Right forelimb (tissue), 1 donor: Measurements from ENCODE around the gene MNX1.
A peak's percentile ranks its signal among the peaks of the same experiment; 100 is the strongest.

Experiments
- DNase-seq: peaks from one replicate; pipeline ENCODE4 v3.0.0-alpha.2; 2018

Gene MNX1

DNA sequence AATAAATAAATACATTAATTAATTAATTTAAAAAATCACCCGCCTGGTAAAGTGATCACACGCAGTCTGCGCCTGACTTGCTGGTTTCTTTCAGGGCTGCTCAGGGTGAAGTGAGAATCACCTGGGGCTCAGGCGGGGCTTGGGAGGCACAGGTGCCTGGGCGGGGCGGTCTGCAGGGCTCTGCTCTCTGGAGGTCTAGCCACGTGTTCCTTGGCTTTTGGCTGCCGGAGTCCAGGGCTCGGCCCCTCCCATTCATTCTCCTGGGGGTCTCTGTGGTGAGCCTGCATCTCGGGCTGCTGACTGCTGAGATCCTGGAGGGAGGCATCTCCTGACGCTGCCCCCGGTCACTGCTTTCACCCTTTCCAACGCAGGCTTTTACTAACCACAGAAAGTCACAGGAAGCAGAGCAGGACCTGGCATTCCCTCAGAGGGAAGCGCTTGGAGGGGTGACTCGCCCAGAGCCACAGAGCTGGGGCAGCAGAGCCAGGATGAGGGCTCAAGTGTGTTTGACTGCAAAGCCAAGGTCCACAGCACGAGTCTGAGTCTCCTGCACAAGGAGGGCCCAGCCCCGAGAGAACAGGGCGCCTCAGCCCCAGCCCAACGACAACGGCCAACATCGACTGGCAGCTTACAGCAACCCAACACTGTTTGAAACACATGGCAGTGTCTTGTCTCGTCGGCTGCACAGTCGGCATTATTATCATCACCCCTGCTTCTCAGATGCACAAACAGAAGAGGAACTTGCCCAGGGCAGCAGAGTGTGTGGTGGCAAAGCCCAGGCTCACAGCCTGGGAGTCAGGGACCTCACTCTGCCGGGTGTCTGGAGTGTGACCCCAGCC lies 22.4 kb upstream of the MNX1 start:
- DNase-seq, result no peak

DNA sequence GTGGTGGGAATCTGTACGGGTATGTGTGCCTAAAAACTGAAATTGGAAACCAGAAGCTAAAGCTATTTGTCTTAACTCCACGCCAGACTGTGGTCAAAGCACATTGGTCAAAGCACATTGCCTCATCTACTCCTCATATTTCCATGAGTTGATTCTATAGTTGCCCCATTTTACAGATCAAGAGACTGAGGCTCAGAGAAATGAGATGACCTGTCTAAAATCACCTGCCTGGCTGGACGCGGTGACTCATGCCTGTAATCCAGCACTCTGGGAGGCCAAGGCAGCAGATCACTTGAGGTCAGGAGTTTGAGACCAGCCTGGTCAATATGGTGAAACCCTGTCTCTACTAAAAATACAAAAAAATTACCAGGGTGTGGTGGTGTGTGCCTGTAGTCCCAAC lies 21.7 kb upstream of the MNX1 start:
- DNase-seq, result no peak

- peak; percentile 5 for DNase-seq
Measured at GRCh38 chr7:157028199-157028903, 17.9 kb upstream of the MNX1 start.

GRCh38 chr7:157027568-157028198 lies 17.2 kb upstream of the MNX1 start:
- no peak for DNase-seq

DNA sequence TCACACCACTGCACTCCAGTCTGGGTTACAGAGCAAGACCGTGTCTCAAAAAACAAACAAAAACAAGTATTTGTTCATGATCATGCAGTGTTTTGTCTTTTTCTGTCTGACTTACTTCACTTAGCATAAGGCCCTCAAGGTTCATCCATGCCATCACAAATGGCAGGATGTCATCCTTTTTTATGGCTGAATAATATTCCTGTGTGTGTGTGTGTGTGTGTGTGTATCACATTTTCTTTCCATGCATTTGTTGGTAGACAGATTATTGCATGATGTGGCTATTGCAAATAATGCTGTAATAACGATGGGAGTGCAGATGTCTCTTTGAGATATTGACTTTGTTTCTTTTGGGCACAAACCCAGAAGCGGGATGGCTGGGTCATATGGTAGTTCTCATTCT lies 14.3 kb upstream of the MNX1 start:
- no peak for DNase-seq

DNA sequence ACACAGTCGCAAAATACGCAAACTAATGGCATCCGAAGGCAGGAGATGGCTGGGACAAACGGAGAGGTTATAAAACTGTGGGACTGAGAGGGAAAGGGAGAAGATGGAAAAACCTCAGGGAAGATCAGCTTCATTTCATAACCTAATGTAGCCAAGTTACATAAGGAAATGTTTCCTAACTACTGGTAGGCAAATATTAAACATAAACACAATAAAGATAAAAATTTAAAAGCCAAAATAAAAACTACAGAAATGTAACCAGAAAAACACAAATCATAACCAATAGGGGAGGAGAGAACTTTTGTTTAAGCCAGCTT lies 13.1 kb upstream of the MNX1 start:
- no peak for DNase-seq

DNA sequence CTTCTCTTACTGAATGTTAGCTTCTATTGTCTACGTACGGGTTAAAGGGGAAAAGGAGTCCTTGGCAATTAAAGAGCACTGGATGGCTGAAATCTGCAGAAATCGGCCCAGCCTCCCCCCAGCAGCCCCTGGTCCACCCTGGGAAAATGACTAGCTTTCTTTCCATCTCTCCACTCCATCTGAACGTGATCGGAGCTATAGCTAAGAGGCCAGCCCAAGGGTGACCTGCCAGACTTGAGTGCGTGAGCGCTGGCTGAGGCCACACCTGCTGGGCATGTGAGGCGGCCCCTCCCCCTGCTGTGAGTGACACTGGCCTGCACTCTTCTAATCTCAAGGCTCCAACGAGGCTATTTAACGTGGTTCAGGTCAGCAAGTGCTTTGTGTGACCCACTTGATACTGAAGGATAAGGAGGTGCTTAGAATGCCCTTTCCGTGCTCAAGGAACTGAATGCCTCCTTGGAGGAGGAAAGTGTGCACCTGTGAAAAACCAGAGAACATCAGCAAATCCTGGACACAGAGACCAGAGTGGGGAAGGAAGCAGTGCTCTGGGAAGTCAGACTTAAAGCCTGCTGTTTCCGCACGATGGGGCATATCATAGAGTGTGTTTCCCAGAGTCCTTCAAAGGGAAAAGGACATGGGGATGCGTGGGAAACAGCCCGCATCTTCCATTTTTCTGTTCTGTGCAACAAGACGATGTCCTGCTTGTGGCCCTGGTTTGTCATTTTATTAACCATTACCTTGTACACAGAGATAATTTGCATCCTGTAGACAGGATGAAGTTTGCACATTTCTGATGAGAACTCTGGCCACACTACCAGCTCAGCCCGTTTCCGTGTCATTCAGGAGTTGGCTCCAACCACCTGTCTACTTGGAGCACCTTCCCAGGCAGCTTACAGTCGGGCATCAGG lies 12.5 kb upstream of the MNX1 start:
- no peak for DNase-seq

- DNase-seq, result no peak
Measured at GRCh38 chr7:157021871-157022680, 11.6 kb upstream of the MNX1 start.

DNA sequence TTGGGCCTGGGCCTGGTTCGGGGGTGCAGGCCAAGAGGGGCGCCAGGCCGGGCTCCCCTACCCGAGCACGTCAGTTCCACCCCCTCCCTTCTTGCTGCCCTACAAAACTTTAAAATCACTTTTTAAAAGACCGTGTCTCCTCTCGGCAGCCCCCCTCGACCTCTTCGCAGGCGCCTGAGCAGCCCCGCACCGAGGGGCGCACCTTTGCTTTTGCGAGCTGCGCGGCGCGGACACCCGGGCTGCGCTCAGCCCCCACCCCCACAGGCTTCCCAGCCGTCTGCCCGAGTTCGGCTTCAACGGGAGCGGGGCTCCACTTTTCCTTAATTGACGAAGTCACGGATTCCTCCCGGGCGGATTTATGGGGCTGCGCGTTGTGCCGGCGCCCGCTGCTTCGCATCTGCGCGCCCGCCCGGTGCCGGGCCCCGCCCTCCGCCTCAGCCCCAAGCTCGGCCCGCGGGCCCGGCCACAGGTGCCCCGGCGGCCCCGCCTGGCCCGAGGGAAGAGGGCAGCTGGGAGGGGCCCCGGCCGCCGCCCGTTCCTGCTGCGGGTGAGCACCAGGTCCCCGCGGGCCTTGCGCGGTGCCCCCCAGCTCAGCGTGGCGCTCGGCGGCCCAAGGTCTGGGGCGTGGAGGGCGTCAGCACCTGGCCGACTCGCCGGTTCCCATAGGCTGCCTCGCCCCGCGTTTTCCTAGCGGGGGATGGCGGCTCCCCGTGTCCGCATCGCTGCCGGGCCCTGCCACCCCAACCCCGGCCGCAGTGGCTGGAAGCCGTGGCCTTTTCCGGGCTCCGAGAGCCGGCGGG lies 10.8 kb upstream of the MNX1 start:
- no peak for DNase-seq

DNA sequence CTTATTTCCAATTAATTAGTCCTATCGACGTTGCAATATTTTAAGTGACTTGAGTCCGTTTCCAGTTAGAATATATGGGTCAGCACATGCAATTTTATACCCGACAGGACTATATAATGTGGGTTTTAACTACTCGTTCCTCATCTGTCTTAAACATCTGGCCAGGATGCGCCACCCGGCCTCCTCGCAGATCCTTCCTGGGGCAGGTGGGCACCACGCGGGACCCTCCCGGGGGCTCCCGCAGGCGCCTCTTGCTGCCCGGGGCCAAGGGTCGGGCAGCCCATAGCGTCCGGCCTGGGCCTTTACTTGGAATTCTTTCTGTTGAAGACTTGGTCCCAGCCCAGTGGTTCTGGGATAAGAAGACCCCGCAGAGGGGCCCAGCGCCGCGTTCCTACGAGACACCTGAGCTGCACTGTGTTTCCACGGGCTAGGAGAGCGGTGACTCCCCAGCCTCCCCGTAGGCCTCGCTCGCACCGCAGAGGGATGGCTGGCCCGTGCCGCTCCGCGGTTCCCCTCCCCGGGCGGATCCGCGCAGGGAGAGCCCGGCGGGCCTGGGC lies 10.1 kb upstream of the MNX1 start:
- DNase-seq, result no peak

GRCh38 chr7:157019718-157020451 lies 9.4 kb upstream of the MNX1 start:
- no peak for DNase-seq

DNA sequence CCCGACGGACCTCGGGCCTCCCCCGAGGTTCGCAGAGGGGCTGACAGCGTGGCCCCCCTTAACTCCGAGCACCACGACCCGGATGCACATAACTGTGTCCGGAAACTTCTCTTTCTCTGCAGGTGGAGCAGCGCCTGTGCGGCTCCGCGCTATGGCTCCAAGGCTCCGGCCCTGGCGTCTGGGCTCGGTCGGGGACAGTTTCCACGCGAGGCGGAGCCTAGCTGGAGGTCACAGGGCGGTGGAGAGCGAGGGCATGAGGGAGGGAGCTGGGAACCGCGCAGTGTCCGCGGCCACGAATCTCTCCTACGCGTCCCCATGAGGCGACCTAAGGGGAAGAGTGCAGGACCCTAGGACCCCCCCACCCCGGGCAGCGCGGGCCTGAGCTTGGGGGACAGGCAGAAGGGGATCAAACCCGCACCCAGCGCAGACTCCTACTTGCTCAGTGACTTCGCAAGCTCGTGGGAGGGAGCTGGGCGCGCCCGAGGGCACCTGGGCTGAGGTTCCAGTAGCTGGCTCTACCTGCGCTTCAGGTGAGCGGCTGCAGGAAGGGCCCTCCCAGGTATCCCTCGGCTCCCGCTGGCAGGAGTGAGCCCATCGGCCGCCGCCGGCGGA lies 8.6 kb upstream of the MNX1 start:
- DNase-seq, result no peak

DNA sequence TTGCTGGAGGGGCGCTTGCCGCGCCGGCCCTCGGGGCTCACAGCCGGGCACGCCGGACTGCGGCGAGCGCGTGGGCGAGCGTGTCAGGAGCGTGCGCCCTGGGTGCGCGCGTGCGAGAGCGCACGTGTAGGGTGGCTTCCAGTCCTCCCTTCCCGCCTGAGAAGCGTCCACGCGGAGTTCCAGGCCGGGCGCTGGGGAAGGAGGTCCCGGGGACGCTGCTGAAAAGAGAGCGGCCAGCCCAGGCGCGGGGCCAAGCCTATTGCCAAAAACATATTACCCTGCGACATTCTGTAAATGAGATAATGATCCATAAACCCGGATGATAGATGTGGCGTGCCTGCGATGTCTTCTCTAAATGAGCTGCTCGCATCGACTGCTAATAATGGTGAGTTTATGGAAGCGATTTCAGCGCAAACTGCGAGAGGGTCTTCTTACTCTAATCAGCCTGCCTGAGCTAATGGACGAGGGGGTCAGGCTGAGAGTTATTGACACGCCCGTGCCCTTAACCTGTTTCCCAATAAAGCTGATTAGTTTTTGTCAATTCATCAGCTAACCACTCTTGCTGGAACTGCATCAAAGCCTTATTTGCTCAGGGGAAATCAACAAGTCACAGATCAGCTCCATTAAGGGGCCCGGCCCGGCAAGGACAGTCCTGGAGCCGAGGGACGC lies 8.0 kb upstream of the MNX1 start:
- no peak for DNase-seq

GRCh38 chr7:157017603-157018327 lies 7.3 kb upstream of the MNX1 start:
- DNase-seq, result no peak

- no peak for DNase-seq
Measured at GRCh38 chr7:157017149-157017548, 6.7 kb upstream of the MNX1 start.

GRCh38 chr7:157016352-157017041 lies 6.0 kb upstream of the MNX1 start:
- no peak for DNase-seq

GRCh38 chr7:157016024-157016351 lies 5.5 kb upstream of the MNX1 start:
- no peak for DNase-seq
